ENCODE data around the gene SNTG2. TPM values are rescaled to one million over a fixed set of nuclear protein-coding genes. Genes with fewer than 3 reads are reported as not detected.

Gene SNTG2
- total RNA-seq, 4 donors from 2014 or later = 0.99 to 3.9 (median 2.3) TPM

- H3K27ac ChIP-seq = no peak overlapping the region
- no peaks in the 10 kb centered on the region for H3K4me1 ChIP-seq
- TF ChIP-seq CTCF (IDR thresholded peaks at IDR 0.05) = no peak
- TF ChIP-seq EP300 (IDR thresholded peaks at IDR 0.05) = no peak
- TF ChIP-seq POLR2AphosphoS5 (IDR thresholded peaks at IDR 0.05) = no peak
- TF ChIP-seq POLR2A (IDR thresholded peaks at IDR 0.05) = no peak
- DNase-seq (ENCODE audit: low spot score in 2 of 2) = no peak
- H3K36me3 ChIP-seq = no peaks in the 10 kb centered on the region
- H3K4me3 ChIP-seq = no peak overlapping the region
- WGBS = 71% methylated on average over 4 of the region's 11 CpGs
- H3K27me3 ChIP-seq = no peaks in the 10 kb centered on the region
- no peaks in the 10 kb centered on the region for H3K9me3 ChIP-seq
Observed at GRCh38 chr2:1231466-1232063, 280.9 kb downstream of the SNTG2 start.

GRCh38 chr2:1233281-1233680 is 282.6 kb downstream of the SNTG2 start:
- Histone ChIP-seq H3K9me3 (no peaks in the 10 kb centered on the region), H3K36me3 (no peaks in the 10 kb centered on the region), H3K27ac (no peak overlapping the region), H3K4me3 (no peak overlapping the region), H3K4me1 (no peaks in the 10 kb centered on the region), H3K27me3 (no peaks in the 10 kb centered on the region)
- DNase-seq (ENCODE audit: low spot score in 2 of 2) = no peak
- 79% methylated on average over 15 of the region's 15 CpGs for WGBS
- TF ChIP-seq CTCF (IDR thresholded peaks at IDR 0.05) (no peak), POLR2A (IDR thresholded peaks at IDR 0.05) (no peak), POLR2AphosphoS5 (IDR thresholded peaks at IDR 0.05) (no peak), EP300 (IDR thresholded peaks at IDR 0.05) (no peak)

GRCh38 chr2:1234731-1235308 is 284.2 kb downstream of the SNTG2 start:
- Histone ChIP-seq H3K27ac (no peak overlapping the region), H3K9me3 (no peaks in the 10 kb centered on the region), H3K36me3 (no peaks in the 10 kb centered on the region), H3K4me3 (no peak overlapping the region), H3K27me3 (no peaks in the 10 kb centered on the region), H3K4me1 (no peaks in the 10 kb centered on the region)
- DNase-seq (ENCODE audit: low spot score in 2 of 2) = no peak
- 100% methylated on average over 7 of the region's 13 CpGs for WGBS
- TF ChIP-seq POLR2AphosphoS5 (IDR thresholded peaks at IDR 0.05) (no peak), EP300 (IDR thresholded peaks at IDR 0.05) (no peak), CTCF (IDR thresholded peaks at IDR 0.05) (no peak), POLR2A (IDR thresholded peaks at IDR 0.05) (no peak)

- TF ChIP-seq POLR2AphosphoS5 (IDR thresholded peaks at IDR 0.05) (no peak), CTCF (IDR thresholded peaks at IDR 0.05) (no peak), POLR2A (IDR thresholded peaks at IDR 0.05) (no peak), EP300 (IDR thresholded peaks at IDR 0.05) (no peak)
- no peak for DNase-seq (ENCODE audit: low spot score in 2 of 2)
- Histone ChIP-seq H3K4me1 (no peaks in the 10 kb centered on the region), H3K27ac (no peak overlapping the region), H3K36me3 (no peaks in the 10 kb centered on the region), H3K9me3 (no peaks in the 10 kb centered on the region), H3K4me3 (no peak overlapping the region), H3K27me3 (no peaks in the 10 kb centered on the region)
- WGBS = 80% methylated on average over 5 of the region's 5 CpGs
Observed at GRCh38 chr2:1235806-1236205, 285.2 kb downstream of the SNTG2 start.

- 93% methylated on average over 1 of the region's 1 CpG for WGBS
- no peak overlapping the region for H3K4me3 ChIP-seq
- no peak for DNase-seq (ENCODE audit: low spot score in 2 of 2)
- no peaks in the 10 kb centered on the region for H3K36me3 ChIP-seq
- H3K27me3 ChIP-seq = no peaks in the 10 kb centered on the region
- no peaks in the 10 kb centered on the region for H3K4me1 ChIP-seq
- no peaks in the 10 kb centered on the region for H3K9me3 ChIP-seq
- TF ChIP-seq CTCF (IDR thresholded peaks at IDR 0.05) (no peak), EP300 (IDR thresholded peaks at IDR 0.05) (no peak), POLR2A (IDR thresholded peaks at IDR 0.05) (no peak), POLR2AphosphoS5 (IDR thresholded peaks at IDR 0.05) (no peak)
- H3K27ac ChIP-seq = no peak overlapping the region
Observed at GRCh38 chr2:1236606-1237005, 286.0 kb downstream of the SNTG2 start.
